TTC549 (cell line): Measurements from ENCODE around the gene ROMO1.
"Not testable (repeated sequence)": the region's sequence is repeated elsewhere in the genome, so short reads cannot be mapped to it uniquely, and the experiment has no call there.

ENCODE experiments used
- FAIRE-seq: peaks from 2 replicates; lab custom pipeline; 2012; peaks lifted over from hg19 to GRCh38; lab: Jason Lieb, UNC

Gene ROMO1

GRCh38 chr20:35681960-35682359 lies 17.2 kb upstream of the ROMO1 start:
- FAIRE-seq, result no peak

GRCh38 chr20:35685368-35685767 lies 13.8 kb upstream of the ROMO1 start:
- FAIRE-seq, result not testable (repeated sequence)

DNA sequence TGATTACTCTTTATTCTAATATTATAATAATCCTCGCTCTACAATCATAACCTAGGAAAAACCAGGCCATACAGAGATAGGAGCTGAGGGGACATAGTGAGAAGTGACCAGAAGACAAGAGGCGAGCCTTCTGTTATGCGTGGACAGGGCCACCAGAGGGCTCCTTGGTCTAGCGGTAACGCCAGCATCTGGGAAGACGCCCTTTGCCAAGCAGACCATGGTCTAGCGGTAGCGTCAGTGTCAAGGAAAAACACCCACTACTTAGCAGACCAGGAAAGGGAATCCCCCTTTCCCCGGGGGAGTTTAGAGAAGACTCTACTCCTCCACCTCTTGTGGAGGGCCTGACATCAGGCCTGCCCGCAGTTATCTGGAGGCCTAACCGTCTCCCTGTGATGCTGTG lies 12.3 kb upstream of the ROMO1 start:
- FAIRE-seq, result not testable (repeated sequence)

- FAIRE-seq, result no peak
Observed at GRCh38 chr20:35690265-35690664, 8.9 kb upstream of the ROMO1 start.

DNA sequence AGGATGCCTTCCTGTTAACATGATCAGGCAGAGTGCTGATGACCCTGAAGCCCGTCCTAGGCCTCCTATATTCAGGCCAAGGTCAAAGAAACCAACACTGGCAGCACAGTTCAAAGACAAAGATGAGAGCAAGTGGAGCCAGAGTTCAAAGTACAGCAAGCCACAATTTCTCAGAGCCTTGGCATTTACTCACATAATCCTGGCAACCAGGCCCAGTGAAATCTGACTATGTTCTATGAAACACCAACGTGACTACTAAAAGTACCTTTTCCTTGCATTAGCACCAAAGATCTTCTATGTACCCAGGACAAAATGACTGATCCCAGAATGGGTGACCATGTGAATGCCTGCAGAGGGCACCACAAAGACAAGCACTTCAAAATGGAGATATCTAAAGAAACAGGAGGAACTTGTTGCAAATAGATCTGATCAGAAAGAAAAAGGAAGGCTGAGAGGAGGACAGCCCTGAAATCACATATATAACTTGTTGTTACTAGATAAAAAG lies 3.9 kb upstream of the ROMO1 start:
- no peak for FAIRE-seq

GRCh38 chr20:35695978-35696377 lies 3.2 kb upstream of the ROMO1 start:
- no peak for FAIRE-seq

GRCh38 chr20:35697696-35698297 lies 1.4 kb upstream of the ROMO1 start:
- no peak for FAIRE-seq

- no peak for FAIRE-seq
Observed at GRCh38 chr20:35698298-35699126, 693 bp upstream of the ROMO1 start.

- no peak for FAIRE-seq
Observed at GRCh38 chr20:35699957-35700624, 886 bp downstream of the ROMO1 start.

GRCh38 chr20:35700625-35701148 lies 1.5 kb downstream of the ROMO1 start:
- FAIRE-seq, result no peak

- no peak for FAIRE-seq
Observed at GRCh38 chr20:35702051-35702823, 3.0 kb downstream of the ROMO1 start.

GRCh38 chr20:35702824-35703695 lies 3.9 kb downstream of the ROMO1 start:
- FAIRE-seq, result no peak

DNA sequence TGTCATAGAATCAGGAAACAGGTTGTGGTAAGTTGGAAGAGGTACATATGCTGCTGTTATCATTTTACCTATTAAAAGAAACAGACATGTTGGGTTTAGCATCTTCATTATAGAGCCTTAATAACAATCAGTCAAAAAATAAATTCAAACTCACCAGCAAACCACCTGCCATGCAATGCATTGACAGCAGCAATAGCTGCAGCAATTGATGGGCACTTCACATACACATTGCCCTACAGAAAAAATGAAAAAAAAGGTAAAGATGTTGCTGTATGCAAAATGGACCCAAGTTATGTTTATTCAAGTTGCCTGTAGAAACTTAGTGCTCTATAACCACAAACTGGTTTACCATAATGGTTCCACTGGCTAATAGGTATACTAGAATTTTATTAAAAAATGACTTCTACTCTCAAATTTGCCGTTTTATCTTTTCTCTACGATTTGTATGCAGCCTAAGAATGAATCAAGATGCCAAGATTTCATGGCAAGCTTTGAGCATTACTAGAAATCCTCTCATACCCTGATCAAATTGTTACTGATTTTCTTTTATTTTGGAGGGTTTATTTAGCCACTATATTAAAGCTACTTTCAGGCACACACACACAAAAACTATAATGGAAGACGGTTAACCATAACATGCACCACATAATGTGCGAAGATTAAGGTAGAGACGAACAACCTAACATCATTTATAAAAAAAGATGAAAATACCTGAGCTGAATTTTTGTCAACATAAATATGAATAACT lies 5.5 kb downstream of the ROMO1 start:
- no peak for FAIRE-seq

DNA sequence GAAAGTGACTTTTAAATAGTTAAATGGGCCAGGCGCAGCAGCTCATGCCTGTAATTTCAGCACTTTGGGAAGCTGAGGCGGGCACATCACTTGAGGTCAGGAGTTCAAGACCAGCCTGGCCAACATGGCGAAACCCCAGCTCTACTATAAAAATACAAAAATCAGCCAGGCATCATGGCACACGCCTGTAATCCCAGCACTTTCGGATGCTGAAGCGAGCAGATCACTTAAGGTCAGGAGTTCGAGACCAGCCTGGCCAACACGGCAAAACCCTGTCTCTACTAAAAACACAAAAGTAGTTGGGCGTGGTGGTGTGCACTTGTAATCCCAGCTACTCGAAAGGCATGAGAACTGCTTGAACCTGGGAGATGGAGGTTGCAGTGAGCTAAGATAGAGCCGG lies 6.7 kb downstream of the ROMO1 start:
- FAIRE-seq, result not testable (repeated sequence)

GRCh38 chr20:35706591-35707529 lies 7.7 kb downstream of the ROMO1 start:
- not testable (repeated sequence) for FAIRE-seq

GRCh38 chr20:35708502-35708901 lies 9.3 kb downstream of the ROMO1 start:
- no peak for FAIRE-seq

DNA sequence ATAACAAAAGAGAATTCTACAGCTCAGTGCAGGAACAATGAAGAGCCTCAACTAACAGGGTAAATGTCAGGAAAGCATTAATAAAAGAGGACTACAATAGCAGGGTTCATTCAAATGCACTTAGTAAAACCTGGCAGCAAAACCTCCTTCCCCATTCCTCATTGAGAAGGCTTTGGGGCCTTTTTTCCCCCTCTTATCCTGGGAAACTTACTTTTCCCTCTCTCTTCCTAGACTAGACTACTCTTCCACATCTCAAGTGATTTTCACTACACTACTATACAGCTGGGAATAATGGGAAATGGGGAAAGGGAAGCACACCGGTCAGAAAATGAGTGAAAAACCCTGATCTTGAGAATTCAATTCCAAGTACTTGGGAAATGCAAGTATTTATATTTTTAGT lies 10.1 kb downstream of the ROMO1 start:
- no peak for FAIRE-seq

DNA sequence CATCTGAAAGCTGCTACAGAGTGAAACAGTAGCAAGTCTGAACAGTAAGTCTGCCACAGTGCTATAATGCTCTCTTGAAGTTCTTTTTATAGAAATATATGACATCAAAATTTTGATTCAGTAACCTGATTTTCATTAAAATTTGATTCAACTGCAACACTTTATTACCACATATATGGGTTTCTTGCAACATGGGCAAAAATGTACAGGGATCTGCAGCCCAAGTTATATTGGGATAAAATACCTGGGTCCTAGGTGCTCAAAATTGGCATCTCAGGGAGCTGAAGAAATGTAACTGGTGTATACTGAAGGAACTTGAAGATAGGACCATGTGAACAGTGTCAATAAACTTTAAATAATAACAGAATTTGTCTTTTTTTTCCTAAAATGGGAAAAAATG lies 10.8 kb downstream of the ROMO1 start:
- FAIRE-seq, result no peak

- FAIRE-seq, result no peak
Observed at GRCh38 chr20:35710884-35711587, 11.8 kb downstream of the ROMO1 start.
